GM23338 (cell line): ENCODE data around the gene DRC7. TPM values are rescaled to one million over a fixed set of nuclear protein-coding genes. Genes with fewer than 3 reads are reported as not detected.
"Not testable (repeated sequence)": the region's sequence is repeated elsewhere in the genome, so short reads cannot be mapped to it uniquely, and the experiment has no call there.

ENCODE experiments used
- ATAC-seq: fragments of 200-7000 bp; cut with Tn5 transposase; 3 replicates; pipeline ENCODE4 v1.9.1; 2020
- DNase-seq: peaks from one replicate; pipeline ENCODE4 v3.0.0-alpha.2; 2015; ENCODE audit warnings: low spot score
- H2AFZ ChIP-seq: fragments of 200-600 bp; sonication (generic); 2 replicates; pipeline ENCODE4 v1.8.0; 2016; ENCODE audit warnings: antibody characterized with exemption, mild to moderate bottlenecking, moderate library complexity
- H3F3A ChIP-seq: fragments of 200-600 bp; sonication (generic); replicated peaks from 2 replicates; pipeline ENCODE4 v1.8.0; 2017; ENCODE audit warnings: antibody characterized with exemption, mixed run types, low read depth
- H3K27ac ChIP-seq: fragments of 200-600 bp; sonication (generic); 2 replicates; pipeline ENCODE4 v1.6.1; 2016; ENCODE audit warnings: low read depth
- H3K27me3 ChIP-seq: fragments of 200-600 bp; sonication (generic); 2 replicates; pipeline ENCODE4 v1.8.0; 2016; ENCODE audit warnings: mild to moderate bottlenecking, mixed run types, moderate library complexity; ENCODE audit not compliant: insufficient read depth
- H3K36me3 ChIP-seq: fragments of 200-600 bp; sonication (generic); 2 replicates; pipeline ENCODE4 v1.8.0; 2016; ENCODE audit warnings: mild to moderate bottlenecking; ENCODE audit not compliant: insufficient read depth
- H3K4me1 ChIP-seq: fragments of 200-600 bp; sonication (generic); 2 replicates; pipeline ENCODE4 v1.8.0; 2016; ENCODE audit warnings: mild to moderate bottlenecking, moderate library complexity; ENCODE audit not compliant: insufficient read depth
- H3K4me2 ChIP-seq: fragments of 200-600 bp; sonication (generic); 2 replicates; pipeline ENCODE4 v1.7.1; 2017; ENCODE audit warnings: mixed run types
- H3K4me3 ChIP-seq: fragments of 200-600 bp; sonication (generic); 2 replicates; pipeline ENCODE4 v1.6.1; 2016; ENCODE audit warnings: mixed run types
- H3K79me2 ChIP-seq: fragments of 200-600 bp; sonication (generic); replicated peaks from 2 replicates; pipeline ENCODE4 v1.8.0; 2017; ENCODE audit warnings: mild to moderate bottlenecking; ENCODE audit not compliant: insufficient read depth
- H3K9me2 ChIP-seq: fragments of 200-600 bp; sonication (generic); 2 replicates; pipeline ENCODE4 v1.8.0; 2017; ENCODE audit not compliant: insufficient read depth
- H4K20me1 ChIP-seq: fragments of 200-600 bp; sonication (generic); replicated peaks from 2 replicates; pipeline ENCODE4 v1.8.0; 2017; ENCODE audit warnings: mild to moderate bottlenecking; ENCODE audit not compliant: insufficient read depth
- H3K27ac Mint-ChIP-seq: 2 replicates; pipeline ENCODE4 v1.8.0; 2020; ENCODE audit warnings: inconsistent platforms, mild to moderate bottlenecking, moderate library complexity, mixed read lengths
- H3K27me3 Mint-ChIP-seq: 3 replicates; pipeline ENCODE4 v1.8.0; 2022; ENCODE audit warnings: low read depth, mild to moderate bottlenecking, moderate library complexity, mixed read lengths, inconsistent platforms; ENCODE audit not compliant: insufficient read depth, poor library complexity
- H3K36me3 Mint-ChIP-seq: 3 replicates; pipeline ENCODE4 v1.8.0; 2021; ENCODE audit warnings: low read depth, mild to moderate bottlenecking, inconsistent platforms, moderate library complexity, mixed read lengths
- H3K4me1 Mint-ChIP-seq: 3 replicates; pipeline ENCODE4 v1.8.0; 2020; ENCODE audit warnings: mild to moderate bottlenecking, inconsistent platforms, mixed read lengths
- H3K4me3 Mint-ChIP-seq: 3 replicates; pipeline ENCODE4 v1.8.0; 2021; ENCODE audit warnings: moderate library complexity, mild to moderate bottlenecking, inconsistent platforms, mixed read lengths
- H3K9me3 Mint-ChIP-seq: 3 replicates; pipeline ENCODE4 v1.8.0; 2020; ENCODE audit warnings: moderate library complexity, mild to moderate bottlenecking, inconsistent platforms, mixed read lengths
- CTCF ChIP-seq, 2 experiments: fragments of 200-600 bp in 1 of 2; sonication (generic) in 1 of 2; conservative IDR thresholded peaks; 2 replicates each; pipeline versions ENCODE4 v1.5.1 to v1.6.1; 2016 to 2017; ENCODE audit warnings: antibody characterized with exemption in 2 of 2, low read depth in 2 of 2, mild to moderate bottlenecking in 2 of 2, moderate library complexity in 1 of 2
- ETS1 ChIP-seq: IDR thresholded peaks from 2 replicates; pipeline ENCODE4 v1.6.1; 2016; ENCODE audit warnings: antibody characterized with exemption
- EZH2 ChIP-seq: fragments of 200-600 bp; sonication (generic); IDR thresholded peaks from one replicate; pipeline ENCODE4 v1.8.0; 2017; ENCODE audit warnings: antibody characterized with exemption, mild to moderate bottlenecking, low read depth; ENCODE audit not compliant: unreplicated experiment
- EZH2phosphoT487 ChIP-seq: fragments of 200-600 bp; sonication (generic); IDR thresholded peaks from one replicate; pipeline ENCODE4 v1.8.1; 2018; ENCODE audit warnings: antibody characterized with exemption; ENCODE audit not compliant: unreplicated experiment
- JUNB ChIP-seq: IDR thresholded peaks from one replicate; pipeline ENCODE4 v1.6.1; 2016; ENCODE audit warnings: antibody characterized with exemption; ENCODE audit not compliant: unreplicated experiment
- POLR2AphosphoS5 ChIP-seq: IDR thresholded peaks from 2 replicates; pipeline ENCODE4 v1.6.1; 2016; ENCODE audit warnings: antibody characterized with exemption, low read depth
- REST ChIP-seq: IDR thresholded peaks from one replicate; pipeline ENCODE4 v1.6.1; 2018; ENCODE audit warnings: antibody characterized with exemption; ENCODE audit not compliant: unreplicated experiment
- STAT1 ChIP-seq: IDR thresholded peaks from one replicate; pipeline ENCODE4 v1.6.1; 2016; ENCODE audit warnings: antibody characterized with exemption; ENCODE audit not compliant: unreplicated experiment
- ZNF114 ChIP-seq: fragments of 250-450 bp; sonication (Bioruptor Pico); IDR thresholded peaks from 2 replicates; pipeline ENCODE4 v1.5.0; 2020; ENCODE audit warnings: mild to moderate bottlenecking, moderate library complexity
- ZNF331 ChIP-seq: fragments of 250-450 bp; sonication (Bioruptor Pico); IDR thresholded peaks from 2 replicates; pipeline ENCODE4 v1.5.0; 2020; ENCODE audit warnings: low read depth, mild to moderate bottlenecking, moderate library complexity
- polyA plus RNA-seq: library from polyadenylated mRNA; unstranded; fragments of >200 nt; fragmentation: Nextera tagmentation; extraction: Ambion mirVana; gene quantifications from 2 replicates; pipeline ENCODE4 v1.2.1, GENCODE V29; 2016
- total RNA-seq: library from RNA; depleted of rRNA; stranded (reverse); fragments of >200 nt; shearing (Covaris generic); gene quantifications from 2 replicates; pipeline ENCODE4 v1.2.3, GENCODE V29; 2014

Gene DRC7
- total and polyA plus RNA-seq, 2 experiments from 2014 or later, result not detected

- Histone ChIP-seq H3F3A (peaks cover 7% of the 10 kb centered on the region), H4K20me1 (no peaks in the 10 kb centered on the region; the same call in 1 of the 2 replicates), H3K9me2 (no peaks in the 10 kb centered on the region), H3K79me2 (no peaks in the 10 kb centered on the region), H3K4me3 (no peak overlapping the region), H2AFZ (no peak overlapping the region), H3K27me3 (no peaks in the 10 kb centered on the region), H3K4me1 (peaks cover 21% of the 10 kb centered on the region), H3K27ac (no peak overlapping the region), H3K4me2 (no peak overlapping the region), H3K36me3 (no peaks in the 10 kb centered on the region)
- ATAC-seq (no peak), DNase-seq (no peak)
- TF ChIP-seq EZH2phosphoT487, result no peak
- no peak for TF ChIP-seq REST
- TF ChIP-seq ZNF114 (CRISPR knock-in tag), result no peak
- Mint-ChIP-seq H3K27me3 (peaks cover 20% of the 10 kb centered on the region), H3K27ac (no peak overlapping the region), H3K9me3 (no peaks in the 10 kb centered on the region), H3K4me3 (no peak overlapping the region), H3K36me3 (no peaks in the 10 kb centered on the region), H3K4me1 (peaks cover 34% of the 10 kb centered on the region)
Observed at GRCh38 chr16:57778658-57779057, 84.1 kb downstream of the DRC7 start.

GRCh38 chr16:57779836-57780235, 85.2 kb downstream of the DRC7 start:
- H2AFZ ChIP-seq, ATAC-seq, H3K36me3 Mint-ChIP-seq, H3K9me3 Mint-ChIP-seq, H3K4me2 ChIP-seq, H3K27ac Mint-ChIP-seq, H3K9me2 ChIP-seq, H3K79me2 ChIP-seq, H3K27me3 ChIP-seq, H3K4me3 ChIP-seq, H4K20me1 ChIP-seq, H3K36me3 ChIP-seq, H3K27ac ChIP-seq, H3K4me3 Mint-ChIP-seq, DNase-seq, H3F3A ChIP-seq: not testable (repeated sequence)
- Mint-ChIP-seq H3K27me3 (peaks cover 16% of the 10 kb centered on the region), H3K4me1 (peaks cover 25% of the 10 kb centered on the region)
- H3K4me1 ChIP-seq, result peaks cover 18% of the 10 kb centered on the region

- Mint-ChIP-seq H3K27me3 (peaks cover 14% of the 10 kb centered on the region), H3K4me1 (peaks cover 10% of the 10 kb centered on the region), H3K27ac (no peak overlapping the region), H3K4me3 (no peak overlapping the region), H3K36me3 (no peaks in the 10 kb centered on the region), H3K9me3 (no peaks in the 10 kb centered on the region)
- no peak for ATAC-seq
- Histone ChIP-seq H3K4me2 (no peak overlapping the region), H3K27me3 (no peaks in the 10 kb centered on the region), H3K4me1 (peaks cover 7% of the 10 kb centered on the region), H2AFZ (no peak overlapping the region), H3K79me2 (no peaks in the 10 kb centered on the region), H4K20me1 (no peaks in the 10 kb centered on the region; the same call in 1 of the 2 replicates), H3K4me3 (no peak overlapping the region), H3K27ac (no peak overlapping the region), H3F3A (peaks cover 4% of the 10 kb centered on the region), H3K36me3 (no peaks in the 10 kb centered on the region), H3K9me2 (no peaks in the 10 kb centered on the region)
- DNase-seq, result no peak
- TF ChIP-seq REST, result no peak
- TF ChIP-seq ETS1, result no peak
- no peak for TF ChIP-seq STAT1
- TF ChIP-seq ZNF114 (CRISPR knock-in tag), result no peak
- no peak for TF ChIP-seq CTCF (conservative IDR thresholded peaks at IDR 0.05; ENCODE audit: low read depth in 2 of 2)
- no peak for TF ChIP-seq JUNB
- TF ChIP-seq POLR2AphosphoS5, result no peak
- no peak for TF ChIP-seq ZNF331 (CRISPR knock-in tag)
- TF ChIP-seq EZH2, result no peak
Observed at GRCh38 chr16:57781349-57781740, 86.7 kb downstream of the DRC7 start.
